IPS DF 4.7 (cell line): ENCODE data around the gene SPIB.
"Not testable (repeated sequence)": the region's sequence is repeated elsewhere in the genome, so short reads cannot be mapped to it uniquely, and the experiment has no call there.

ENCODE experiments used
- DNase-seq: peaks from one replicate; pipeline ENCODE4 v3.0.0-alpha.2; 2013; ENCODE audit warnings: low spot score; ENCODE audit errors: extremely low read depth

Gene SPIB

GRCh38 chr19:50390952-50391351, 27.8 kb upstream of the SPIB start:
- DNase-seq, result not testable (repeated sequence)

GRCh38 chr19:50392759-50393158, 26.0 kb upstream of the SPIB start:
- no peak for DNase-seq

GRCh38 chr19:50393589-50393988, 25.1 kb upstream of the SPIB start:
- DNase-seq, result no peak

GRCh38 chr19:50394017-50394416, 24.7 kb upstream of the SPIB start:
- DNase-seq, result no peak

- no peak for DNase-seq
Observed at GRCh38 chr19:50398675-50399367, 19.9 kb upstream of the SPIB start.

GRCh38 chr19:50399368-50399745, 19.4 kb upstream of the SPIB start:
- no peak for DNase-seq

GRCh38 chr19:50401605-50402450, 16.9 kb upstream of the SPIB start:
- DNase-seq, result no peak

- no peak for DNase-seq
Observed at GRCh38 chr19:50402544-50403301, 16.0 kb upstream of the SPIB start.

- no peak for DNase-seq
Observed at GRCh38 chr19:50406156-50406820, 12.4 kb upstream of the SPIB start.

- no peak for DNase-seq
Observed at GRCh38 chr19:50406829-50407228, 11.9 kb upstream of the SPIB start.

- no peak for DNase-seq
Observed at GRCh38 chr19:50409347-50409746, 9.4 kb upstream of the SPIB start.

- DNase-seq, result no peak
Observed at GRCh38 chr19:50410109-50410508, 8.6 kb upstream of the SPIB start.

- no peak for DNase-seq
Observed at GRCh38 chr19:50412419-50412818, 6.3 kb upstream of the SPIB start.

GRCh38 chr19:50413096-50413495, 5.6 kb upstream of the SPIB start:
- no peak for DNase-seq

- DNase-seq, result no peak
Observed at GRCh38 chr19:50413531-50413930, 5.2 kb upstream of the SPIB start.

- DNase-seq, result no peak
Observed at GRCh38 chr19:50414864-50415660, 3.7 kb upstream of the SPIB start.

- no peak for DNase-seq
Observed at GRCh38 chr19:50415661-50416033, 3.1 kb upstream of the SPIB start.

GRCh38 chr19:50416034-50416977, 2.4 kb upstream of the SPIB start:
- DNase-seq, result no peak
